ENCODE data around the gene TLDC2. TPM values are rescaled to one million over a fixed set of nuclear protein-coding genes. Genes with fewer than 3 reads are reported as not detected.

TLDC2 gene
- total and polyA plus RNA-seq, 2 donors, result 0.28 to 0.48 TPM

Other genes starting within 250 kb of the TLDC2 start
- gene SLA2, start 229.9 kb upstream of the TLDC2 start, total RNA-seq, result 21.5 TPM
- gene SLA2, start 229.9 kb upstream of the TLDC2 start, polyA plus RNA-seq, result 6.8 TPM
- gene NDRG3, start 130.0 kb upstream of the TLDC2 start, total RNA-seq, result 15.3 TPM
- 18.9 TPM for gene NDRG3, start 130.0 kb upstream of the TLDC2 start, polyA plus RNA-seq
- gene DSN1, start 102.4 kb upstream of the TLDC2 start, total RNA-seq, result 20.6 TPM
- 16.4 TPM for gene DSN1, start 102.4 kb upstream of the TLDC2 start, polyA plus RNA-seq
- gene SAMHD1, start 75.6 kb downstream of the TLDC2 start, total RNA-seq, result 45.3 TPM
- gene SAMHD1, start 75.6 kb downstream of the TLDC2 start, polyA plus RNA-seq, result 86.2 TPM
- gene RBL1, start 219.9 kb downstream of the TLDC2 start, total RNA-seq, result 20.8 TPM
- 4.1 TPM for gene RBL1, start 219.9 kb downstream of the TLDC2 start, polyA plus RNA-seq

All from thymus (tissue), 2 donors.